CD4-positive, alpha-beta T cell treated with Interleukin-4 for 4 hours (primary cell): ENCODE measurements around the gene HELZ.

Source experiments
- DNase-seq: peaks from one replicate; pipeline ENCODE4 v3.0.0-alpha.2; 2020

Gene HELZ

GRCh38 chr17:67227488-67227887, 17.5 kb downstream of the HELZ start:
- no peak for DNase-seq

- DNase-seq, result no peak
These were observed 19.7 kb downstream of the HELZ start for GRCh38 chr17:67225316-67225715.

- no peak for DNase-seq
These were observed 20.3 kb downstream of the HELZ start for GRCh38 chr17:67224736-67225135.

GRCh38 chr17:67223924-67224323, 21.1 kb downstream of the HELZ start:
- no peak for DNase-seq

- peak; percentile 57 for DNase-seq
These were observed 23.7 kb downstream of the HELZ start for GRCh38 chr17:67221062-67221998.

GRCh38 chr17:67218385-67218950, 26.5 kb downstream of the HELZ start:
- DNase-seq, result no peak

GRCh38 chr17:67217446-67217845, 27.6 kb downstream of the HELZ start:
- DNase-seq, result no peak

- no peak for DNase-seq
These were observed 28.2 kb downstream of the HELZ start for GRCh38 chr17:67216578-67217320.

GRCh38 chr17:67215991-67216421, 29.0 kb downstream of the HELZ start:
- no peak for DNase-seq

GRCh38 chr17:67212714-67213417, 32.1 kb downstream of the HELZ start:
- no peak for DNase-seq

- no peak for DNase-seq
These were observed 32.8 kb downstream of the HELZ start for GRCh38 chr17:67212231-67212630.

GRCh38 chr17:67211742-67212141, 33.3 kb downstream of the HELZ start:
- DNase-seq, result no peak

- no peak for DNase-seq
These were observed 34.1 kb downstream of the HELZ start for GRCh38 chr17:67210915-67211314.

GRCh38 chr17:67208232-67208631, 36.8 kb downstream of the HELZ start:
- no peak for DNase-seq

GRCh38 chr17:67203818-67204217, 41.2 kb downstream of the HELZ start:
- DNase-seq, result no peak

- no peak for DNase-seq
These were observed 42.5 kb downstream of the HELZ start for GRCh38 chr17:67202503-67202902.

- no peak for DNase-seq
These were observed 44.2 kb downstream of the HELZ start for GRCh38 chr17:67200727-67201301.

GRCh38 chr17:67198131-67198530, 46.9 kb downstream of the HELZ start:
- no peak for DNase-seq

- peak; percentile 23 for DNase-seq
These were observed 48.0 kb downstream of the HELZ start for GRCh38 chr17:67197023-67197422.

- no peak for DNase-seq
These were observed 48.6 kb downstream of the HELZ start for GRCh38 chr17:67196422-67196821.

GRCh38 chr17:67194134-67194533, 50.9 kb downstream of the HELZ start:
- no peak for DNase-seq

GRCh38 chr17:67187927-67188326, 57.1 kb downstream of the HELZ start:
- DNase-seq, result no peak

- no peak for DNase-seq
These were observed 58.2 kb downstream of the HELZ start for GRCh38 chr17:67186782-67187181.
